Mesothelial cell of epicardium (in vitro differentiated cells): ENCODE data around the gene EMC9. TPM values are rescaled to one million over a fixed set of nuclear protein-coding genes. Genes with fewer than 3 reads are reported as not detected.

ENCODE experiments used
- DNase-seq, 2 experiments: peaks; one replicate each; pipeline ENCODE4 v3.0.0; 2021; ENCODE audit warnings: low spot score in 2 of 2; ENCODE audit not compliant: unreplicated experiment in 2 of 2
- H3K27ac Mint-ChIP-seq: 2 replicates; pipeline ENCODE4 v1.8.0; 2021; ENCODE audit warnings: mixed read lengths
- H3K27me3 Mint-ChIP-seq: 2 replicates; pipeline ENCODE4 v1.8.0; 2021; ENCODE audit warnings: low read depth, mixed read lengths
- H3K36me3 Mint-ChIP-seq: 2 replicates; pipeline ENCODE4 v1.8.0; 2021; ENCODE audit warnings: mixed read lengths
- H3K4me1 Mint-ChIP-seq: 2 replicates; pipeline ENCODE4 v1.8.0; 2021; ENCODE audit warnings: mixed read lengths
- H3K4me3 Mint-ChIP-seq: 2 replicates; pipeline ENCODE4 v1.8.0; 2021; ENCODE audit warnings: mild to moderate bottlenecking, moderate library complexity, mixed read lengths
- H3K9me3 Mint-ChIP-seq: 2 replicates; pipeline ENCODE4 v1.8.0; 2021; ENCODE audit warnings: mixed read lengths
- CTCF ChIP-seq: fragments of 200-600 bp; sonication (generic); IDR thresholded peaks from one replicate; pipeline ENCODE4 v1.5.0; 2021; ENCODE audit warnings: antibody characterized with exemption; ENCODE audit not compliant: unreplicated experiment
- total RNA-seq: library from RNA; stranded (reverse); gene quantifications from 3 replicates; pipeline ENCODE4 v1.2.1, GENCODE V29; 2021

EMC9 gene
- total RNA-seq, 1 donor from 2014 or later = 21.3 TPM

GRCh38 chr14:24172261-24172860 lies 31.0 kb upstream of the EMC9 start:
- Mint-ChIP-seq H3K4me3 (peak overlapping the region; percentile 83), H3K27me3 (no peaks in the 10 kb centered on the region), H3K9me3 (no peaks in the 10 kb centered on the region), H3K4me1 (peaks cover 48% of the 10 kb centered on the region), H3K27ac (peak overlapping the region; percentile 94), H3K36me3 (peaks cover 27% of the 10 kb centered on the region)
- no peak for DNase-seq
- TF ChIP-seq CTCF = no peak

- peak; percentile 86 to 92 for DNase-seq
- H3K4me1 Mint-ChIP-seq = peaks cover 43% of the 10 kb centered on the region
- H3K27me3 Mint-ChIP-seq = no peaks in the 10 kb centered on the region
- H3K4me3 Mint-ChIP-seq = peak within 1 kb of the TSS; percentile 83
- H3K36me3 Mint-ChIP-seq = peaks cover 27% of the 10 kb centered on the region
- peak within 1 kb of the TSS; percentile 94 for H3K27ac Mint-ChIP-seq
- no peaks in the 10 kb centered on the region for H3K9me3 Mint-ChIP-seq
- no peak for TF ChIP-seq CTCF
Observed at GRCh38 chr14:24171422-24172260, 30.2 kb upstream of the EMC9 start, which contains the start of gene REC8. Gene REC8, plus strand, starts transcription at chr14:24172080. Its CDS starts 473 bp downstream, at chr14:24172553.

- peaks cover 41% of the 10 kb centered on the region for H3K36me3 Mint-ChIP-seq
- peak overlapping the region; percentile 86 for H3K27ac Mint-ChIP-seq
- TF ChIP-seq CTCF = no peak
- no peak overlapping the region for H3K4me3 Mint-ChIP-seq
- H3K27me3 Mint-ChIP-seq = no peaks in the 10 kb centered on the region
- no peaks in the 10 kb centered on the region for H3K9me3 Mint-ChIP-seq
- no peak for DNase-seq
- H3K4me1 Mint-ChIP-seq = peaks cover 39% of the 10 kb centered on the region
Observed at GRCh38 chr14:24167469-24168114, 26.2 kb upstream of the EMC9 start.

- TF ChIP-seq CTCF = no peak
- Mint-ChIP-seq H3K4me3 (no peak overlapping the region), H3K9me3 (no peaks in the 10 kb centered on the region), H3K4me1 (peaks cover 41% of the 10 kb centered on the region), H3K36me3 (peaks cover 43% of the 10 kb centered on the region), H3K27ac (peak overlapping the region; percentile 66), H3K27me3 (no peaks in the 10 kb centered on the region)
- no peak for DNase-seq
Observed at GRCh38 chr14:24165785-24166184, 24.4 kb upstream of the EMC9 start.

- no peaks in the 10 kb centered on the region for H3K27me3 Mint-ChIP-seq
- no peak for DNase-seq
- H3K4me1 Mint-ChIP-seq = peaks cover 45% of the 10 kb centered on the region
- peak overlapping the region; percentile 48 for H3K4me3 Mint-ChIP-seq
- no peaks in the 10 kb centered on the region for H3K9me3 Mint-ChIP-seq
- H3K36me3 Mint-ChIP-seq = peaks cover 41% of the 10 kb centered on the region
- peak overlapping the region; percentile 85 for H3K27ac Mint-ChIP-seq
- no peak for TF ChIP-seq CTCF
Observed at GRCh38 chr14:24164518-24164991, 23.2 kb upstream of the EMC9 start.
